ENCODE results near the gene NXPH2. TPM values are rescaled to one million over a fixed set of nuclear protein-coding genes. Genes with fewer than 3 reads are reported as not detected.
"Not testable (repeated sequence)": the region's sequence is repeated elsewhere in the genome, so short reads cannot be mapped to it uniquely, and the experiment has no call there.

The NXPH2 gene
- total and polyA plus RNA-seq, 3 experiments from 2014 or later, result not detected

DNA sequence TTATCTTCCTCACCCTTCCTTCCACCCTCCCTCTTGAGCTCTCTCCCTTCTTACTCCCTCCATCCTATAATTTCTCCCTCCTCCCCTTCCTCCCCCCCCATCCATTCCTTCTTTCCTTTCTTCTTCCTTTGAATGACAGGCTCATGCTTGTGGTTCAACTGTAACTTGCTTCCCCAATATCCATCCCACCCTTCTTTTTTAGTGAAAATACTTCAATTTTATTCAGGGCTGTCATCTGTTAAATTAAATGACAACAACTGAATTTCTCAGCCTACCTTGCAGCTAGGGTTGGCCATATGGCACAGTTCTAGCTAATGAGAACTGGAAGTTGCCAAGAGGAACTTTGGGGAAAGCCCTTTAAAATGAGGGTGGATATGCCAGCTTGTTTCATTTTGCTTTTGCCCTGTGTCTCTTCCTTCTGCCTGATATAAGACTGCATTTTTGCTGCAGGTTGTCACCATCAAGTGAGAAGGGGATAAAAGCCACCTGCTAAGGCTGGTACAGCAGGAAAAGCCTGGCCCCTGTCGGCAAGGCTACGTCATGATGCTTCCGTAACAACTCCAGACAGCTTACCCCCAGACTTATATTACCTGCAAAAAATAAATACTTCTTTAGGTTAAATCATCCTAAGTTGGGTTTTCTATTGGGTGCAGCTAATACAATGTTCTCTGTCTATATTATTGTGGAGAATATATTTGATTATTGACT, 121.8 kb downstream of the NXPH2 start:
- Histone ChIP-seq H3K9me3 (ENCODE audit: low read length) (no peaks in the 10 kb centered on the region), H3K27me3 (ENCODE audit: insufficient read depth, low read length, poor library complexity, severe bottlenecking) (no peaks in the 10 kb centered on the region), H3K4me3 (ENCODE audit: low read length) (no peak overlapping the region), H3K4me1 (ENCODE audit: insufficient read depth, low read length) (no peaks in the 10 kb centered on the region), H3K27ac (ENCODE audit: low read depth, low read length) (no peak overlapping the region), H3K36me3 (ENCODE audit: insufficient read depth, low read length) (no peaks in the 10 kb centered on the region)
- no peak for DNase-seq
- ChIA-PET POLR2A (no interaction called here), CTCF (interaction anchor here (1.7 kb wide), 1 partner anchor 11 kb away, joined by 3 read pairs; no protein-coding TSS in a partner anchor)
- Mint-ChIP-seq H3K4me3 (no peak overlapping the region), H3K27ac (no peak overlapping the region), H3K27me3 (peaks cover 0 to 2% of the 10 kb centered on the region in 2 donors), H3K9me3 (no peaks in the 10 kb centered on the region), H3K36me3 (no peaks in the 10 kb centered on the region), H3K4me1 (no peaks in the 10 kb centered on the region)

DNA sequence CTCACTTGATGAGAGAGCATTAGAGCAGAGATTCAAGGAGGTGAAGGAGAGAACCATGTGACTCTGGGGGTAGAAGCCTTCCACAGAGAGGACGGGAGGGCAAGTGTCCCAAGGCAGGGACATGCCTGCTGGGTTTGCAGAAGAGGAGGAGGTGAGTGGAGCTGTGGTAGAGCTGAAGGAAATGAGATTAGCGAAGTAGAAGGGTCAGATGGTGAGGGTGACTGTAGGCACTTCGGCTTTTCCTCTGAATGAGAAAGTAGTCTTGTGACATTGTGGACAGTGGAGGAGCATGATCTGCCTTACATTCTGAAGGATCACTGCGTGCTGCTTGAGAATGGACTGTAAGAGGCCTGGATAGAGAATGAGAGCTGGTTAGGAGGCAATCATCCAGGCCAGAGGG, 126.0 kb downstream of the NXPH2 start:
- Mint-ChIP-seq H3K36me3 (no peaks in the 10 kb centered on the region), H3K9me3 (no peaks in the 10 kb centered on the region), H3K27ac (peak overlapping the region in 1 of 8 donors; percentile 92), H3K4me1 (no peaks in the 10 kb centered on the region), H3K27me3 (peaks cover 0 to 1% of the 10 kb centered on the region in 2 donors), H3K4me3 (no peak overlapping the region)
- Histone ChIP-seq H3K4me3 (ENCODE audit: low read length) (no peak overlapping the region), H3K9me3 (ENCODE audit: low read length) (no peaks in the 10 kb centered on the region), H3K27ac (ENCODE audit: low read depth, low read length) (no peak overlapping the region), H3K36me3 (ENCODE audit: insufficient read depth, low read length) (no peaks in the 10 kb centered on the region), H3K27me3 (ENCODE audit: insufficient read depth, low read length, poor library complexity, severe bottlenecking) (no peaks in the 10 kb centered on the region), H3K4me1 (ENCODE audit: insufficient read depth, low read length) (no peaks in the 10 kb centered on the region)
- ChIA-PET CTCF (no interaction called here), POLR2A (no interaction called here)
- no peak for DNase-seq

DNA sequence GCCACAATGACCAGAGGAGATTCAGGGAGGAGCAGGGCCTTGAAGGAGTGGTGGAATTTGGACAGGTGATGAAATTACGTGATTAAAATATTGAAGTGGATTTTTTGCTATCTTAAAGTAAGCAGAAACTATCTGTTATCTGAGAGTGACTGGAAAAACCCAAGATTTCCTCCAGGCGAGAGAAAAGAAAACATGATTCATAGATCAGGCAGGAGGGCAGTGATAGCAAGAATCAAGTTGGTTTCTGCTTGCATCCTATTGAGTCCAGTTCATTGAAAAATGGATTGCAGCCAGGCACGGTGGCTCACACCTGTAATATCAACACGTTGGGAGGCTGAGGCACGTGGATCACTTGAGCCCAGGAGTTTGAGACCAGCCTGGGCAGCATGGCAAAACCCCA, 127.8 kb downstream of the NXPH2 start:
- Mint-ChIP-seq H3K4me1 (no peaks in the 10 kb centered on the region), H3K4me3 (no peak overlapping the region), H3K27ac (no peak overlapping the region), H3K27me3 (peaks cover 0 to 1% of the 10 kb centered on the region in 2 donors), H3K9me3 (no peaks in the 10 kb centered on the region), H3K36me3 (no peaks in the 10 kb centered on the region)
- H3K4me3 ChIP-seq (ENCODE audit: low read length), result no peak overlapping the region
- POLR2A ChIA-PET, result no interaction called here
- no peaks in the 10 kb centered on the region for H3K4me1 ChIP-seq (ENCODE audit: insufficient read depth, low read length)
- H3K9me3 ChIP-seq (ENCODE audit: low read length), result no peaks in the 10 kb centered on the region
- CTCF ChIA-PET, result no interaction called here
- no peaks in the 10 kb centered on the region for H3K36me3 ChIP-seq (ENCODE audit: insufficient read depth, low read length)
- H3K27ac ChIP-seq (ENCODE audit: low read depth, low read length), result no peak overlapping the region
- no peak for DNase-seq
- H3K27me3 ChIP-seq (ENCODE audit: insufficient read depth, low read length, poor library complexity, severe bottlenecking), result no peaks in the 10 kb centered on the region

DNA sequence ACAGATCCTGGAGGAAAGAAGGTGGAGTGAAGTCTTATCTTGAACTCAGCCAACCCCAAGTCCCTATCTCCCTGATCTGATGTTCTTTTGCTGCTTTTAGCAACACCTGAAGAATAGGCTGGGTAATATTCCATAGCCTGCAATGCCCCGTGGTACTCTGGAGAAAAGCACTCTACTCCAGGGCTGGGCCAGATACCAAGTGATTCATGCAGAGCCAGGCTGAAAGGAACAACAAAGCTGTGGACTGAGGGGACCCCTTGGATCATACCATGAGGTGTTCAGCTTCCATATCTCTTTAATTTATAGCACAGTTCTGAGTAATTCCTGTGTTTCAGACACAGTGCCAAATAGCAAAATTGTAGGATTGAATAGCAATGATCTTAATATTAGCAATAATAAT, 130.6 kb downstream of the NXPH2 start:
- H3K4me1 Mint-ChIP-seq, result no peaks in the 10 kb centered on the region

DNA sequence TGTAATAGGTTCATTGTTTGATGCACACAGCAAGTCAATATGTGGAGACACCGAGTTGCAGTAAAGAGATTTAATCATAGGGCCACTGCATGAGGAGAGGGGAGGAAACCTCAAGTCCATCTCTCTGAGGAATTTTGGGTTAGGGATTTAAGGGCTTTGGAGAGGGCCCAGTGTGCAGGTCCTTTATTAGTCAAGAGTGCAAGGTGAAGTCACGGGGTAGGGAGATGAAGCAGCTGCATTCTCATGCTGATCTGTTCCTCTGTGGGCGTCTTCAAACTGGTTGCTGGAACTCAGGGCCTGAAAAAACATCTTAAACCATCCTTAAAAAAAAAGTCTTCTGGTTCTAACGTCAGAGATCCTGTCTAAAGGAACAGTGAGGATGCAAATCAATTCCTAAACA, 131.6 kb downstream of the NXPH2 start:
- DNase-seq, result no peak
- H3K4me1 Mint-ChIP-seq, result no peaks in the 10 kb centered on the region
- H3K4me3 ChIP-seq (ENCODE audit: low read length), result no peak overlapping the region
- POLR2A ChIA-PET, result no interaction called here
- H3K36me3 ChIP-seq (ENCODE audit: insufficient read depth, low read length), result no peaks in the 10 kb centered on the region
- no peaks in the 10 kb centered on the region for H3K36me3 Mint-ChIP-seq
- CTCF ChIA-PET, result no interaction called here
- H3K9me3 Mint-ChIP-seq, result no peaks in the 10 kb centered on the region
- H3K4me1 ChIP-seq (ENCODE audit: insufficient read depth, low read length), result no peaks in the 10 kb centered on the region
- no peak overlapping the region for H3K27ac Mint-ChIP-seq
- no peaks in the 10 kb centered on the region for H3K9me3 ChIP-seq (ENCODE audit: low read length)
- H3K4me3 Mint-ChIP-seq, result no peak overlapping the region
- peaks cover 0 to 1% of the 10 kb centered on the region in 2 donors for H3K27me3 Mint-ChIP-seq
- H3K27ac ChIP-seq (ENCODE audit: low read depth, low read length), result no peak overlapping the region
- no peaks in the 10 kb centered on the region for H3K27me3 ChIP-seq (ENCODE audit: insufficient read depth, low read length, poor library complexity, severe bottlenecking)

More for the DNA sequence above, 130.6 kb downstream of the NXPH2 start:
- H3K9me3 Mint-ChIP-seq, result no peaks in the 10 kb centered on the region
- H3K36me3 ChIP-seq (ENCODE audit: insufficient read depth, low read length), result no peaks in the 10 kb centered on the region
- H3K27ac Mint-ChIP-seq, result no peak overlapping the region
- H3K9me3 ChIP-seq (ENCODE audit: low read length), result no peaks in the 10 kb centered on the region
- peaks cover 0 to 1% of the 10 kb centered on the region in 2 donors for H3K27me3 Mint-ChIP-seq
- no peaks in the 10 kb centered on the region for H3K4me1 ChIP-seq (ENCODE audit: insufficient read depth, low read length)
- POLR2A ChIA-PET, result no interaction called here
- H3K27ac ChIP-seq (ENCODE audit: low read depth, low read length), result no peak overlapping the region
- H3K36me3 Mint-ChIP-seq, result no peaks in the 10 kb centered on the region
- H3K27me3 ChIP-seq (ENCODE audit: insufficient read depth, low read length, poor library complexity, severe bottlenecking), result no peaks in the 10 kb centered on the region
- no peak overlapping the region for H3K4me3 Mint-ChIP-seq
- H3K4me3 ChIP-seq (ENCODE audit: low read length), result no peak overlapping the region
- DNase-seq, result no peak
- CTCF ChIA-PET, result no interaction called here

DNA sequence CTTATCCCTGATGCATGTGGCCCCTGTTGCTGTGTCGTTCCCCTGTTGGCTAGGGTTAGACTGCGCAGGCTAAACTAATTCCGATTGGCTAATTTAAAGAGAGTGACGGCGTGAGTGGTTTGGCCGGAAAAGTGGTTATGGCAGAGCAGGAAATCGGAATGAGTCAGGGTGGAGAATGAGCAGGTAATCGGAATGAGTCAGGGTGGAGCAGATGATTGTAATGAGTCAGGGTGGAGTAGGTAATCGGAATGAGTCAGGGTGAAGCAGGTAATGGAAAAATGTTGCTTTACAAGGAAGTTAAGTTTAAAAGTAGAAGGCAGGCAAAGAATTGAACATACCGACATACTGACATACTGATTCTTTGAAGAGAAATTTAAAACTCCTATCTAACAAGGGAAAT, 135.4 kb downstream of the NXPH2 start:
- CTCF ChIA-PET, POLR2A ChIA-PET: not testable (repeated sequence)

DNA sequence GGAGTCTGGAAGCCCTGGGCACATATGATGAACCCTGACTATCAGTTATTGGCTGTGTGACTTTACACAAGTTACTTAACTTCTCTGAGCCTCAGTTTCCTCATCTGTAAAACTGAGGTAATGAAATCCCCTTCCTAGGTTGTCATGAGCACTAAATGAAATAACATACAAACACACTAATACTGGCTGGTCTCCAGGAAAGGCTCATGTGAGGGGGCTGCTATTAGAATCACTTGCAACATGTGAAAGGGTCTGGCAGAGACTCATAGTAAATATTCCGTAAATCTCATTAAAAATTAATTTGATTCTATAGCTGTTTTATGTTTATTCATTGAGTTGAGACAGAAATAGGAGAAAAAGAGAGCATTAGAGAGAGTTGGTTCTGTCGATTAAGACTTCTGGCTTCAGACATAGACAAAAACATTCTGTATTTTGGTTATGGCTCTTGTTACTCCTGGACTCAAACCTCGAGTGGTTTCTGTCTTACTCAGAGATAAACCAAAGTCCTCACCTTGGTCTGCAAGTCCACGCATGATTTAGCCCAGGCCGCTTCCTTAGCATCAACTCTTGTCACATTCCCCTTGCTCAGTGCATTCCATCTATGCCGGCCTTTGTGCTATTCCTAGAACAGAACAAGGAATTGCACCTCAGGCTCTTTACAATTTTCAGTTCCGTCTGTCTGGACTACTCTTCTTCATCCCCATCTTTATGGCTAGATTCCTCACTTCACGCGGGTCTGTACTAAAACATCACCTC, 139.1 kb downstream of the NXPH2 start:
- CTCF ChIA-PET, result no interaction called here

More for the DNA sequence above, 135.4 kb downstream of the NXPH2 start:
- not testable (repeated sequence) for H3K4me1 ChIP-seq (ENCODE audit: insufficient read depth, low read length); H3K36me3 ChIP-seq (ENCODE audit: insufficient read depth, low read length); H3K27ac Mint-ChIP-seq; H3K27ac ChIP-seq (ENCODE audit: low read depth, low read length); H3K4me3 Mint-ChIP-seq; H3K9me3 Mint-ChIP-seq; H3K27me3 ChIP-seq (ENCODE audit: insufficient read depth, low read length, poor library complexity, severe bottlenecking); DNase-seq; H3K36me3 Mint-ChIP-seq; H3K4me3 ChIP-seq (ENCODE audit: low read length); H3K9me3 ChIP-seq (ENCODE audit: low read length); H3K4me1 Mint-ChIP-seq
- peaks cover 0 to 18% of the 10 kb centered on the region in 2 donors for H3K27me3 Mint-ChIP-seq

DNA sequence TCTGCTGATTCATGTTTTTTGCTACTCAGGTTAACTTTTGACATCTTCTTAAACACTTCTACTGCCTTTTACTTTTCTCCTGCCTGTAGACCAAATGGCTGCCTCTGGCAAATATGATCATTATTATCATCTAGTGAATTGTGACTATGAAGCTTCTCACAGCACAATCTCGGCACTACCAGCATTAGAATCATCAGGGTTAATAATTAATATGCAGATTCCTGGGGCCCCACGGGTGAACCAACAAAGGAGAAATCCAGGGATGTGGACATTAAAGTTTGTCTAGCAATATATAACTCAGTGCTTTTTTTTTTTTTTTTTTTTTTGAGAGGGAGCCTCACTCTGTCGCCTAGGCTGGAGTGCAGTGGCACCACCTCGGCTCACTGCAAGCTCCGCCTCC, 142.5 kb downstream of the NXPH2 start:
- Mint-ChIP-seq H3K36me3 (no peaks in the 10 kb centered on the region), H3K9me3 (peaks cover 0 to 5% (median 2%) of the 10 kb centered on the region in 5 donors), H3K27me3 (peaks cover 1 to 22% of the 10 kb centered on the region in 2 donors), H3K4me1 (no peaks in the 10 kb centered on the region), H3K27ac (no peak overlapping the region), H3K4me3 (no peak overlapping the region)
- DNase-seq, result no peak
- H3K4me1 ChIP-seq (ENCODE audit: insufficient read depth, low read length), result no peaks in the 10 kb centered on the region
- no peaks in the 10 kb centered on the region for H3K9me3 ChIP-seq (ENCODE audit: low read length)
- H3K4me3 ChIP-seq (ENCODE audit: low read length), result no peak overlapping the region
- no peaks in the 10 kb centered on the region for H3K36me3 ChIP-seq (ENCODE audit: insufficient read depth, low read length)
- ChIA-PET CTCF (no interaction called here), POLR2A (no interaction called here)
- H3K27ac ChIP-seq (ENCODE audit: low read depth, low read length), result no peak overlapping the region
- H3K27me3 ChIP-seq (ENCODE audit: insufficient read depth, low read length, poor library complexity, severe bottlenecking), result no peaks in the 10 kb centered on the region

More for the DNA sequence above, 139.1 kb downstream of the NXPH2 start:
- H3K36me3 ChIP-seq (ENCODE audit: insufficient read depth, low read length), result no peaks in the 10 kb centered on the region
- H3K27me3 ChIP-seq (ENCODE audit: insufficient read depth, low read length, poor library complexity, severe bottlenecking), result no peaks in the 10 kb centered on the region
- peaks cover 0 to 2% (median 0%) of the 10 kb centered on the region in 5 donors for H3K9me3 Mint-ChIP-seq
- H3K4me3 Mint-ChIP-seq, result no peak overlapping the region
- DNase-seq, result no peak
- no peaks in the 10 kb centered on the region for H3K4me1 ChIP-seq (ENCODE audit: insufficient read depth, low read length)
- no peak overlapping the region for H3K27ac ChIP-seq (ENCODE audit: low read depth, low read length)
- H3K4me1 Mint-ChIP-seq, result no peaks in the 10 kb centered on the region
- H3K36me3 Mint-ChIP-seq, result no peaks in the 10 kb centered on the region
- H3K27ac Mint-ChIP-seq, result no peak overlapping the region
- POLR2A ChIA-PET, result no interaction called here
- peaks cover 1 to 22% of the 10 kb centered on the region in 2 donors for H3K27me3 Mint-ChIP-seq
- H3K4me3 ChIP-seq (ENCODE audit: low read length), result no peak overlapping the region
- H3K9me3 ChIP-seq (ENCODE audit: low read length), result no peaks in the 10 kb centered on the region

All from CD8-positive, alpha-beta memory T cell (primary cell).